Fibroblast of lung (primary cell): ENCODE data around the gene HLA-F. TPM values are rescaled to one million over a fixed set of nuclear protein-coding genes. Genes with fewer than 3 reads are reported as not detected.

Experiments used
- DNase-seq, 2 donors: peaks; one replicate each; pipeline versions ENCODE4 v3.0.0 to v3.0.0-alpha.2; 2010; ENCODE audit warnings: low read depth in 2 of 2
- H2AFZ ChIP-seq: 2 replicates; pipeline ENCODE4 v1.5.1; 2012; ENCODE audit warnings: low read length, control low read depth, inconsistent platforms
- H3K27ac ChIP-seq: 2 replicates; pipeline ENCODE4 v1.5.1; 2011; ENCODE audit warnings: low read length, control low read depth; ENCODE audit not compliant: insufficient read depth
- H3K27me3 ChIP-seq: 2 replicates; pipeline ENCODE4 v1.5.1; 2011; ENCODE audit warnings: mild to moderate bottlenecking, low read length; ENCODE audit not compliant: control insufficient read depth, insufficient read depth
- H3K36me3 ChIP-seq: 2 replicates; pipeline ENCODE4 v1.5.1; 2011; ENCODE audit warnings: low read length; ENCODE audit not compliant: control insufficient read depth, insufficient read depth
- H3K4me1 ChIP-seq: 2 replicates; pipeline ENCODE4 v1.5.1; 2011; ENCODE audit warnings: low read length; ENCODE audit not compliant: control insufficient read depth, insufficient read depth; ENCODE audit errors: extremely low read depth
- H3K4me2 ChIP-seq: 2 replicates; pipeline ENCODE4 v1.5.1; 2011; ENCODE audit warnings: low read length, control low read depth; ENCODE audit not compliant: insufficient read depth; ENCODE audit errors: extremely low read depth
- H3K4me3 ChIP-seq, 4 experiments: fragments of 200-600 bp in 1 of 4; sonication (generic) in 1 of 4; replicated peaks in 1 of 4; 2 replicates each; pipeline ENCODE4 v1.5.1; 2011 to 2016; ENCODE audit warnings: low read length in 4 of 4, low read depth in 3 of 4, mild to moderate bottlenecking in 3 of 4, control low read depth in 2 of 4, inconsistent platforms in 1 of 4, mixed read lengths in 1 of 4; ENCODE audit not compliant: insufficient read depth in 1 of 4; ENCODE audit errors: control extremely low read depth in 1 of 4
- H3K79me2 ChIP-seq: 2 replicates; pipeline ENCODE4 v1.5.1; 2012; ENCODE audit warnings: mild to moderate bottlenecking, low read length, inconsistent platforms; ENCODE audit not compliant: control insufficient read depth, insufficient read depth
- H3K9ac ChIP-seq: 2 replicates; pipeline ENCODE4 v1.5.1; 2011; ENCODE audit warnings: mild to moderate bottlenecking, low read length, control low read depth; ENCODE audit not compliant: insufficient read depth
- H3K9me3 ChIP-seq: 2 replicates; pipeline ENCODE4 v1.5.1; 2012; ENCODE audit warnings: low read depth, low read length; ENCODE audit not compliant: control insufficient read depth, insufficient read depth
- H4K20me1 ChIP-seq: 2 replicates; pipeline ENCODE4 v1.5.1; 2011; ENCODE audit warnings: low read length; ENCODE audit not compliant: control insufficient read depth, insufficient read depth; ENCODE audit errors: extremely low read depth
- EZH2 ChIP-seq: IDR thresholded peaks from 2 replicates; pipeline ENCODE4 v1.5.1; 2012; ENCODE audit warnings: low read length, control low read depth, mild to moderate bottlenecking; ENCODE audit errors: missing control alignments
- polyA plus RNA-seq, 2 donors: library from polyadenylated mRNA; depleted of rRNA in 1 of 2; stranded (reverse) in 1 of 2; unstranded in 1 of 2; fragments of >200 nt; gene quantifications; 2 replicates each; pipeline ENCODE4 v1.2.1, GENCODE V29; 2011 to 2012; ENCODE audit warnings: missing spikeins in 1 of 2
- total RNA-seq: library from RNA; depleted of rRNA; stranded (reverse); fragments of >200 nt; gene quantifications from 2 replicates; pipeline ENCODE4 v1.2.1, GENCODE V29; 2014
- TF ChIP-seq, protein P1 (sequence below), 2 donors: IDR thresholded peaks in 1 of 2; conservative IDR thresholded peaks in 1 of 2; 1 replicate in 1 of 2; 2 replicates in 1 of 2; pipeline ENCODE4 v1.5.1; 2011 to 2012; ENCODE audit warnings: low read length in 2 of 2, control low read depth in 1 of 2, inconsistent platforms in 1 of 2, low read depth in 1 of 2, mild to moderate bottlenecking in 1 of 2

The HLA-F gene
- total and polyA plus RNA-seq, 2 donors (not counting 1 experiment from before 2014, with no cell fraction given): 5.4 to 18.7 TPM

DNA sequence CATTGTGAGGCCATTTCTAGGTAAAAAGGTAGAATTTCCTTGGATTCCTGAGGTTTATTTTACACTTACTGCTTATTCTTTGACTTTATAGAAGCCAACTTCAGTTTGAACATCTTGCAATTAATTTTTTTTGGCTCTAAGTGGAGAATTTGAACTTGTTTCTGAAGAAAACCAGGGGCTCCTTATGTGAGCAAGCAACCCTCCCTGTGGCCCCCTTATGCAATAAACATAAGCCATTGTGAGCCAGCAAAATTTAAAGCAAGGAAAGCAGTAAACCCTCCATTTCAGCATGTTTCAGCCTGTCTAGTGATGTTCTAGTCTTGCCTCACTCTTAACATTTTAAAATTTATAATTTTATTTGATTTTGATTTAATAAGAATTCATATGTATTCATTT, 5.6 kb downstream of the HLA-F start:
- Histone ChIP-seq H3K27ac (no peak overlapping the region), H3K4me2 (no peak overlapping the region), H3K36me3 (no peaks in the 10 kb centered on the region), H3K4me1 (no peaks in the 10 kb centered on the region), H3K4me3 (no peak overlapping the region), H3K79me2 (no peaks in the 10 kb centered on the region), H2AFZ (no peak overlapping the region), H3K9ac (no peak overlapping the region), H3K9me3 (no peaks in the 10 kb centered on the region), H3K27me3 (peaks cover 3% of the 10 kb centered on the region), H4K20me1 (no peaks in the 10 kb centered on the region)
- no peak for DNase-seq
- TF ChIP-seq, protein P1, sequence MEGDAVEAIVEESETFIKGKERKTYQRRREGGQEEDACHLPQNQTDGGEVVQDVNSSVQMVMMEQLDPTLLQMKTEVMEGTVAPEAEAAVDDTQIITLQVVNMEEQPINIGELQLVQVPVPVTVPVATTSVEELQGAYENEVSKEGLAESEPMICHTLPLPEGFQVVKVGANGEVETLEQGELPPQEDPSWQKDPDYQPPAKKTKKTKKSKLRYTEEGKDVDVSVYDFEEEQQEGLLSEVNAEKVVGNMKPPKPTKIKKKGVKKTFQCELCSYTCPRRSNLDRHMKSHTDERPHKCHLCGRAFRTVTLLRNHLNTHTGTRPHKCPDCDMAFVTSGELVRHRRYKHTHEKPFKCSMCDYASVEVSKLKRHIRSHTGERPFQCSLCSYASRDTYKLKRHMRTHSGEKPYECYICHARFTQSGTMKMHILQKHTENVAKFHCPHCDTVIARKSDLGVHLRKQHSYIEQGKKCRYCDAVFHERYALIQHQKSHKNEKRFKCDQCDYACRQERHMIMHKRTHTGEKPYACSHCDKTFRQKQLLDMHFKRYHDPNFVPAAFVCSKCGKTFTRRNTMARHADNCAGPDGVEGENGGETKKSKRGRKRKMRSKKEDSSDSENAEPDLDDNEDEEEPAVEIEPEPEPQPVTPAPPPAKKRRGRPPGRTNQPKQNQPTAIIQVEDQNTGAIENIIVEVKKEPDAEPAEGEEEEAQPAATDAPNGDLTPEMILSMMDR (conservative IDR thresholded peaks at IDR 0.05 in 1 of 2, IDR thresholded peaks at IDR 0.05 in 1 of 2; ENCODE audit: low read depth in 1 of 2, low read length in 2 of 2): no peak
- TF ChIP-seq EZH2: no peak

DNA sequence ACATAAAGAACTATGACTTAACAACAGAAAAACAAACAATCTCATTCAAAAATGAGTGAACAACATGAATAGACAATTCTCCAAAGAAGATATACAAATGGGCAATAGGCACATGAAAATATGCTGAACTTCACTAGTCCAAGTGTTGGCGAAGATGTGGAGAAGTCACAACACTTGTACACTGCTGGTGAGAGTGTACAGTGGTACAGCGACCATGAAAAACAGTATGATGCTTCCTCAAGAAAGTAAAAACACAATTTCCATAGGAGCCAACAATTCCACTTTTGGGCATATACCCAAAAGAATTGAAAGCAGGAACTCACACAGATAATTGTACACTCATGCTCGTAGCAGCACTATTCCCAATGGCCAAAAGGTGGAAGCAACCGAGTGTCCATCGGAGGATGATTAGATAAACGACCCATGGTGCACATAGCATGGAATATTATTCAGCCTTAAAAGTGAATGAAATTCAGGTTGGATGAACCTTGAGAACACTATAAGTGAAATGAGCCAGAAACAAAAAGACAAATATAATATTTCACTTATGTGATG, 6.6 kb downstream of the HLA-F start:
- Histone ChIP-seq H3K4me3 (no peak overlapping the region), H3K4me1 (no peaks in the 10 kb centered on the region), H2AFZ (no peak overlapping the region), H3K36me3 (no peaks in the 10 kb centered on the region), H3K4me2 (no peak overlapping the region), H3K79me2 (no peaks in the 10 kb centered on the region), H3K9me3 (no peaks in the 10 kb centered on the region), H3K27me3 (no peaks in the 10 kb centered on the region), H4K20me1 (no peaks in the 10 kb centered on the region), H3K27ac (no peak overlapping the region), H3K9ac (no peak overlapping the region)
- no peak for TF ChIP-seq EZH2
- TF ChIP-seq, protein P1 (conservative IDR thresholded peaks at IDR 0.05 in 1 of 2, IDR thresholded peaks at IDR 0.05 in 1 of 2; ENCODE audit: low read depth in 1 of 2, low read length in 2 of 2): no peak
- DNase-seq: no peak

DNA sequence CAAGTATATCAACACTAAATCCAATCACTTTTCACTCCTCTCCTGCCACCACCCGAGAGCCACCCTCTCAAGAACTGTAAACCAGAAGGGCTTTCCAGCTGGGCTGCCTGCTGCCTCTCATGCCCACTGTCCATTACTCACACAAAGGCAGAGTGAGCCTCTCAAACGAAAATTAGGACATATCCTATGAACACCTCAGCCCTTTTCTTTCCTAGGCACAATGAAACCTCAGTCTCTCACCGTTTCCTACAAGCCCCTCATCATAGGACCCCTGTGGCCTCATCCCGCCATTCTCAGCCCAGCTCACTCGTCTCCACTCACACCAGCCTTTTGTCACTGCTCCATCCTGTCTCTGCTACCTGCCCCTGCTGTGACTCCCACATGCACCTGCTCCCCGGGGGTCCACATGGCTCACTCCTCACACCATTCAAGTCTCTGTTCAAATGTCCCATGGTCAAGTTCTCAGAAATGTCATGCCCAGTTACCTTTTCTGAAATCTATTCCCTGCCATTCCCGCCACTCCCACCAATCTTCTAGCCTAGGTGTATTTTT, 7.4 kb downstream of the HLA-F start:
- no peak for TF ChIP-seq EZH2
- TF ChIP-seq, protein P1 (conservative IDR thresholded peaks at IDR 0.05 in 1 of 2, IDR thresholded peaks at IDR 0.05 in 1 of 2; ENCODE audit: low read depth in 1 of 2, low read length in 2 of 2): no peak
- no peaks in the 10 kb centered on the region for H3K27me3 ChIP-seq

More for the DNA sequence above, 7.4 kb downstream of the HLA-F start:
- H3K36me3 ChIP-seq: no peaks in the 10 kb centered on the region
- H3K79me2 ChIP-seq: no peaks in the 10 kb centered on the region
- H3K9me3 ChIP-seq: no peaks in the 10 kb centered on the region
- H3K4me3 ChIP-seq: no peak overlapping the region
- H3K27ac ChIP-seq: no peak overlapping the region
- H2AFZ ChIP-seq: no peak overlapping the region
- H3K9ac ChIP-seq: no peak overlapping the region
- DNase-seq: no peak
- no peak overlapping the region for H3K4me2 ChIP-seq
- H4K20me1 ChIP-seq: no peaks in the 10 kb centered on the region
- H3K4me1 ChIP-seq: no peaks in the 10 kb centered on the region
